HuH-7 (cell line): ENCODE data around the gene CADM3.

ENCODE experiments used
- DNase-seq: peaks from one replicate; pipeline ENCODE4 v3.0.0; 2011; ENCODE audit warnings: low spot score

The CADM3 gene

GRCh38 chr1:159207080-159207479 lies 35.7 kb downstream of the CADM3 start:
- DNase-seq = no peak

GRCh38 chr1:159207774-159208173 lies 36.4 kb downstream of the CADM3 start:
- DNase-seq = no peak

DNA sequence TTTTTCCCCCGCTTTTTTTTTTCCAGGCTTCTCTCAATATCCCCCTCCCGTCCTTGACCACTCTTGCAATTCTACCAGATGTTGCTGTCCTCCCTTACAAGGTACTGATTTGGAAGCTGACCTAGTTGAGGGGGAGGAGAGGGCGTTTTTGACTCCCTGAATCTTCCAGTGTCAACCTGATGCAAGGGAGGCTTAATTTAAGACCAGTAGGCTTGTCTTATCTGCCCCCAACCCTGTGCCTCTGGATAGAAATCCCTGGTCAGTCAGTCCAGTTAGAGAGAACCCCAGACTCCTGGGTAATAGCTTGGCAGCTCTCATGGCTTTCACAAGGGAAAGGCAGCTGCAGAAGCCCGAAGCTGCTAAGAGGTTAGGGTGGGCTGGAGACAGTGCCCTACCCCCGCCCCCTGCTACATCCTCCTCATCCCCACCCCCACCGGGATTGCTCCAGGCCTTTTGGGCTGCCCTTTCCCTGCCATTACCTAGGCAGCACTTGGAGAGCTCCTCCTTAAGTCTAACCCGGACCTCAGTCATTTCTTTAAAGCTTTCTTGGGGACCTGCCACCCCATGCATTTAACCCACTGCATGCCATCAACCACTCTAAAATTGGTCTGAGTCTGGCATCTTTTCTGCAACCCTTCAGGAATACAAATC lies 36.9 kb downstream of the CADM3 start:
- no peak for DNase-seq

- DNase-seq = no peak
Measured at GRCh38 chr1:159209061-159209460, 37.6 kb downstream of the CADM3 start.

- DNase-seq = peak; percentile 36
Measured at GRCh38 chr1:159211331-159212136, 40.1 kb downstream of the CADM3 start.

GRCh38 chr1:159212596-159212995 lies 41.2 kb downstream of the CADM3 start:
- no peak for DNase-seq

GRCh38 chr1:159214149-159214760 lies 42.8 kb downstream of the CADM3 start:
- DNase-seq = peak; percentile 36

DNA sequence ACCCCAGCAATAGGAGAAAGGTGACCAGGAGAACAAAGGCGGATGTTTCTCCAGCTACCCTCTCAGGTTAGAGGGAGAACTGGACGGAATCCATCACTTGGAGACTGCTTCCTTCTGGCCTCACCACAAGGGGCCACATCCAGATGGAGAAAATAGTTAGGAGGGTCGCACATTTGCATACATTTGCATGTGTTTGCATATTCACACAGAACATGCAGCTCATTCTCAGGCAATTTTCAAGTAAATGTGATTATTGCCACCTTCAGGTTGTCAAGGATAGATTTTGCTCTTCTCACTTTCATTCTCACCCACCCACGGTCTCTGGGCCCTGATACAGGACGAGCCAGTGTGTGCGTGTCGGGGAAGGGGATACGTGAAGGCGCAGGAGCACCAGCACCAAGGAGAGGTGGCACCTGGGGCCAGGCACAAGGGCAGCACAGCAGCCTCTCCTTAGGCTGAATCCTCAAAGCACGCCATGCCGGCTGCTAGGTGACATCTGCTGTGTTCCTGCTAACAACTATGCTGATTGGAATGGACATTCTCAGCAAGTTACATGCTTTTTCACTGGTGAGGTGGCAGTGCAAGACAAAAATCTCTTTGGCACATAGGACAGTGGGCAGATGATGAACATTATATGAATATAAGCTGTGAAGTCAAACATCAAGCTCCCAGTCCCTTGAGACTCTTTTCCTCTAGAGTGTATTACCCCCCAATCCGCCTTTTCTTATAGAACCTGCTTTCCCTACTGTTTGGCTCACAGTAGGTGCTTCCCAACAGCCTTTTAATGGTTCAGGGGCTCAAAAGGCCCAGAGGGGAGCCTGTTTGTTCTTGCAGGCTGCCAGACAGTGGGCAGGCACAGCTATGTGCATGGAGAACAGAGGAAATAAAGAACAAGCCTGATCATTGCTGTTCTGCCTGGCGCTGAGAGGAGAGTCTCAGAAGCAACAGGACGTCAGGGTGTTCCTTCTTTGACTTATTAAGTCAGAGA lies 47.5 kb downstream of the CADM3 start:
- DNase-seq = no peak

DNA sequence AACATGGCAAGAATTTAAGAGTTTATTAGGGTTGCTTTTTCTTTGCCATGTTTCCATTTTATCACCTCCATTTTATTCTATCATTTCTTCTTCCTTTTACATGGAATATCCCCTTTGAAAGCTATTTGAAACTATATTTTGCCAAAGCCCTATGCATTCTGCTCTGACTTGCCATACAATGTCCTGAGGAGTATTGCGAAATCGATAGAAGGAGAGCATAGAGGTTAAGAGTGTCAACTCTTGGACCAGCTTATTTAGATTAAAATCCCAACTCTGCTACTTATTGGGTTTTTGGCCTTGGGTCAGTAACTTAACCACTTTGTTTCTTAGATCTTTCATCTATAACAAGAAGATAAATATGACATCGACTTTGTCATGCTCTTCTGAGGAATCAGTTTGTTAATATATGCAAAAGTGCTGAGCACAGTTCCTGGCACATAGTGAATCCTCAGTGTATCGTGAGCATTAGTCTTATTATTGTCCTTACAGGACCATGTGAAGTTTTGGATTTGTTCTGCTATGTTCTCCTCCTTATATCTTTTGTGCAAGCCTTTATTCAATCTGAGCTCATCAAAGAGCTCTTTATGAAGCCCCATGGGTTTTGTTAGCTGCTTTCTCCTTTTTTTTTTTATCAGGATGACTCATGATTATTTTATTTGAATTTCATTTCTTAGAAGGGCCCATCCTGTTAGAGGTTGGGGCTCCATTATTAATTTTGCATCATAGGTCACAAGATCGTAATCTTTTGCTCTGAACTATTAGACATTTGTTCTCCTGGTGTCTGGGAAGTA lies 50.9 kb downstream of the CADM3 start:
- DNase-seq = no peak

GRCh38 chr1:159223004-159223403 lies 51.6 kb downstream of the CADM3 start:
- no peak for DNase-seq

- no peak for DNase-seq
Measured at GRCh38 chr1:159228554-159228953, 57.1 kb downstream of the CADM3 start.

DNA sequence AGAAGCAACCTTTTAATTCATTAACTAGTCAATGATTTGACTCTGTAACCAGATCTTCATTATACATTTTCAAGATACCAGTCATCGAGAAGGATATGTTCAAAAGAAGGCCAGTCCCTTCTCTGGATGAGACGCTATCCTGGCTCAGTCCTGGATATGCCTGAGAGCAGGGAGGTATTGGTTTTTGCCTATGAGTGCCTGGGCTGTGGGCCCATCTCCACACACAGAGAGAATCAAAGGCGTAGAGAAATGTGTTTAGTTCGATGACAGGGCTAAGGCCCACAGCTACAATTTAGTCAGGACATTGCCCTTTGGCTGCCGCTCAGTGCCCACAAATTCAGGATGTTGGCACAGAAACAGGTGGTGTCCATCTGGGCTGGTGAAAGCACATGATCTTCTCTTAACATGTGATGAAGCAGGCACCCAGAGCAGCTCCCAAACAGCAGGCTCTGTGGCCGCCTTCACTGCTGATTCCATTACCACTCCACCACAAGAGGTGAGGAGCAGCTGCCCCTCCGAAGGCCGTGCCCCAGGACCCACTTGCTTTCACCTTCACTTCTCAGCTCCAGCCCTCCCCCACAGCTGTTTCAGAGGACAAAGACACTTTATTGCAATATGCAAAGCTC lies 58.0 kb downstream of the CADM3 start:
- no peak for DNase-seq

DNA sequence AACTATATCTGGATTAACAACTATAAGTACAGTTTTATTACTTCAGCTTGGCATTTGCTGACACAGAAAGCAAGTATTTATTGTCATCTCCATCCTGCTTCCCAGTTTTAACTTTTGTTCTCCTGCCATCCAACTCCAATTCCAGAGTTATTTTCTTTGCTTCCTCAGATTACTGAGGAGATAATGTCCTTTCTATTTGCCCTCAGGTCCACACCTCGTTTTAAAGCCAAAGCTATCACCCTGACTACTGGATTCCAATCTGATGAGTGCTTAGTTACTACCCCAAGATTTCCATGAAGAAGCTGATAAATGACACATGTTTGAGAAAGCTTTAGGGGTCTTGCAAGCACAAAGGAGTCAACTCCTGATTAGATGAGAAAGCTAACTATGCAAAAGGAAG lies 58.5 kb downstream of the CADM3 start:
- DNase-seq = no peak

- DNase-seq = no peak
Measured at GRCh38 chr1:159239551-159240220, 68.3 kb downstream of the CADM3 start.

DNA sequence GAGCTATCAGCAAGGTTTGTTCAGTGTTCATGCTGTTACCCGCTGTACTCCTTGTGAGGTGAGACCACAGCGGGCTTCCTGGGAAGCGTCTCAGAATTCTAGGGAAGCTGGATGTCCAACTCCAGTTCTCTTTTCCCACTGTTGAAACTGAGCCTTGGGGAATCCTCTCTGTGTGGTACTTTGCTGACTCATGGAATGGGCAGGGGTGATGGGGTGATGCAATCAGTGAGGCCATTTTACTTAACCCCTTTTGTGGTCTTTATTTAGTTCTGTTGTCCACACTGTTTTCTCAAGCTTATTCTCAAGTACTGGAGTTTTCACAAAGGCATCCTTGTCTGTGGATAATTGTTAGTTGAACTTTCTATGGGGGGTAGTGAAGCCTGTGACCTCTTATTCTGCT lies 75.9 kb downstream of the CADM3 start:
- DNase-seq = no peak

DNA sequence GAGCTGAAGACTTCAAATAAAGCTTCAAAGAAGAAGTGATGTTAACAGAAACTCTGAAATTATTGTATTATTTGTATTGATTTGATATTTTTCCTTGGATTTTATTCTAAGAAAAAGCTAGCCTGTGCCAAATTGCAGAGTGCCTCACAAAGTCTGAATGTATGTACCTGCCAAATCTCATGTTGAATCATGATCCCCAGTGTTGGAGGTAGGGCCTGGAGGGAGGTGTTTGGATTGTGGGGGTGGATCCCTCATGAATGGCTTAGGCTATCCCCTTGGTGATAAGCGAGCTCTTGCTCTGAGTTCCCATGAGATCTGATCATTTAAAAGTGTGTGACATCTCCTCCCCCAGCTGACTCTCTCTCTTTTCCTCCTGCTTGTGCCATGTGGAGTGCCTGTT lies 76.9 kb downstream of the CADM3 start:
- DNase-seq = no peak

DNA sequence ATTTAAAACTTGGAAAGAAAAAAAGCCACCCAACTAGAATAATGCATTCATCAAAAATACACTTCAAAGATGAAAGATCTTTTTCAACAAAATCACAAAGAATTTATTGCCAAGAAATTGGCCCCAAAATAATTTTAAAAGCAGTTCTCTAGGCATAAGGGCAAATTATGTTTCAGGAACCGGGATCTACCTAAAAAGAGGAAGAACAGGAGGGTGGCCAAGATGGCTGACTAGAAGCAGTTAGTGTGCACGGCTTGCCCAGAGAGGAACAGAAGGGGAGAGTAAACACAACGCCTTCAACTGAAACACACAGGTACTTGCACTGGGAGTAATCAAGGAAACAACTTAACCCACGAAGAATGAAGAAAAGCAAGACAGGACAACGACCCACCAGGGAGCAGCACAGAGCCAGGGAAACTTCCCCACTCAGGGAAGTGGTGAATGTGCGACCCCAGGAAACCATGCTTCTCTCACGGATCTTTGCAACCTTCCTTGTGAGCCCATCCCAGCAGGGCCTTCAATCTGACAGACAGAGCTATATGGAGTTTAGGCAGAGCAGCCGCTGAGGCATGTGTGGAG lies 79.3 kb downstream of the CADM3 start:
- no peak for DNase-seq
